NB4 (cell line): ENCODE results near the gene VWC2.

ENCODE experiments used
- MYC ChIP-seq: IDR thresholded peaks from 2 replicates; pipeline ENCODE4 v1.6.1; 2011; ENCODE audit warnings: low read depth, low read length
- POLR2A ChIP-seq: IDR thresholded peaks from 2 replicates; pipeline ENCODE4 v1.6.1; 2011; ENCODE audit warnings: mild to moderate bottlenecking; ENCODE audit not compliant: insufficient read length; ENCODE audit errors: extremely low read depth
- TF ChIP-seq, protein P1 (sequence below): IDR thresholded peaks from one replicate; pipeline ENCODE4 v1.5.1; 2012; ENCODE audit warnings: low read depth, low read length

DNA sequence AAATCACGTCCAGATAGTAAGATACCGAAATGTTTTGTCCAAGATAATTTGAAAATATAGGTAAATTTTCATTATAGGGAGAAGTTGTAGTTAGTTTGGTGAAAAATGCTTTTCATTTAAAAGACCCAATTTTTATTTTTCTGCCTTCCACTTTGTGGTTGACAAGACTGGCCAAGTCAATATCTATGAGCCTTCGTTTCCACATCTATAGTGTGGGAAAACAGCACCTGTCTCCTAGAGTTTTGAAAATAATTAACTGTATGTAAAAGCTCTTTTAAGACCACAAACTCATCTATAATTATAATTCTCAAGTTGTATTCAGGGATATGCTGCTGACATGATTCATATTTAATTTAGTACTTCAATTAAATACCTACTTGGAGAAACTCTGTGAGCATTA, 102.8 kb downstream of the VWC2 start:
- TF ChIP-seq, protein P1, sequence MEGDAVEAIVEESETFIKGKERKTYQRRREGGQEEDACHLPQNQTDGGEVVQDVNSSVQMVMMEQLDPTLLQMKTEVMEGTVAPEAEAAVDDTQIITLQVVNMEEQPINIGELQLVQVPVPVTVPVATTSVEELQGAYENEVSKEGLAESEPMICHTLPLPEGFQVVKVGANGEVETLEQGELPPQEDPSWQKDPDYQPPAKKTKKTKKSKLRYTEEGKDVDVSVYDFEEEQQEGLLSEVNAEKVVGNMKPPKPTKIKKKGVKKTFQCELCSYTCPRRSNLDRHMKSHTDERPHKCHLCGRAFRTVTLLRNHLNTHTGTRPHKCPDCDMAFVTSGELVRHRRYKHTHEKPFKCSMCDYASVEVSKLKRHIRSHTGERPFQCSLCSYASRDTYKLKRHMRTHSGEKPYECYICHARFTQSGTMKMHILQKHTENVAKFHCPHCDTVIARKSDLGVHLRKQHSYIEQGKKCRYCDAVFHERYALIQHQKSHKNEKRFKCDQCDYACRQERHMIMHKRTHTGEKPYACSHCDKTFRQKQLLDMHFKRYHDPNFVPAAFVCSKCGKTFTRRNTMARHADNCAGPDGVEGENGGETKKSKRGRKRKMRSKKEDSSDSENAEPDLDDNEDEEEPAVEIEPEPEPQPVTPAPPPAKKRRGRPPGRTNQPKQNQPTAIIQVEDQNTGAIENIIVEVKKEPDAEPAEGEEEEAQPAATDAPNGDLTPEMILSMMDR = no peak
- TF ChIP-seq POLR2A (no peak), MYC (no peak)
